Right hindlimb (tissue), 1 donor: ENCODE data around the gene LARGE2.

Experiments used
- DNase-seq: peaks from one replicate; pipeline ENCODE4 v3.0.0-alpha.2; 2018

LARGE2 gene

GRCh38 chr11:45917623-45918330 lies 4.7 kb upstream of the LARGE2 start, which contains the start of gene PEX16:
PEX16 (minus strand) TSS chr11:45917877; CDS start chr11:45917811, 66 bp downstream.
- peak; percentile 99 for DNase-seq

- DNase-seq = peak; percentile 74
Observed at GRCh38 chr11:45918331-45918941, 4.0 kb upstream of the LARGE2 start.

GRCh38 chr11:45918962-45919675 lies 3.3 kb upstream of the LARGE2 start:
- DNase-seq = peak; percentile 4

GRCh38 chr11:45919806-45920530 lies 2.5 kb upstream of the LARGE2 start:
- DNase-seq = peak; percentile 36

- DNase-seq = peak; percentile 11
Observed at GRCh38 chr11:45920531-45921477, 1.7 kb upstream of the LARGE2 start.

- DNase-seq = peak; percentile 59
Observed at GRCh38 chr11:45921561-45922424, 663 bp upstream of the LARGE2 start.

GRCh38 chr11:45924036-45924915 lies 1.8 kb downstream of the LARGE2 start:
- DNase-seq = peak; percentile 19

- DNase-seq = peak; percentile 13
Observed at GRCh38 chr11:45924927-45925326, 2.5 kb downstream of the LARGE2 start.

- DNase-seq = no peak
Observed at GRCh38 chr11:45925550-45925949, 3.1 kb downstream of the LARGE2 start.

- DNase-seq = peak; percentile 29
Observed at GRCh38 chr11:45926001-45926401, 3.5 kb downstream of the LARGE2 start.

- peak; percentile 11 for DNase-seq
Observed at GRCh38 chr11:45926536-45927331, 4.3 kb downstream of the LARGE2 start.

GRCh38 chr11:45927332-45927683 lies 4.9 kb downstream of the LARGE2 start:
- peak; percentile 18 for DNase-seq

GRCh38 chr11:45927684-45928413 lies 5.4 kb downstream of the LARGE2 start:
- peak; percentile 11 for DNase-seq

GRCh38 chr11:45928535-45929215 lies 6.2 kb downstream of the LARGE2 start:
- peak; percentile 12 for DNase-seq

GRCh38 chr11:45929486-45930030 lies 7.1 kb downstream of the LARGE2 start:
- peak; percentile 5 for DNase-seq

- DNase-seq = peak; percentile 21
Observed at GRCh38 chr11:45930031-45930794, 7.8 kb downstream of the LARGE2 start.
